ENCODE measurements around the gene DCK.

Gene DCK

DNA sequence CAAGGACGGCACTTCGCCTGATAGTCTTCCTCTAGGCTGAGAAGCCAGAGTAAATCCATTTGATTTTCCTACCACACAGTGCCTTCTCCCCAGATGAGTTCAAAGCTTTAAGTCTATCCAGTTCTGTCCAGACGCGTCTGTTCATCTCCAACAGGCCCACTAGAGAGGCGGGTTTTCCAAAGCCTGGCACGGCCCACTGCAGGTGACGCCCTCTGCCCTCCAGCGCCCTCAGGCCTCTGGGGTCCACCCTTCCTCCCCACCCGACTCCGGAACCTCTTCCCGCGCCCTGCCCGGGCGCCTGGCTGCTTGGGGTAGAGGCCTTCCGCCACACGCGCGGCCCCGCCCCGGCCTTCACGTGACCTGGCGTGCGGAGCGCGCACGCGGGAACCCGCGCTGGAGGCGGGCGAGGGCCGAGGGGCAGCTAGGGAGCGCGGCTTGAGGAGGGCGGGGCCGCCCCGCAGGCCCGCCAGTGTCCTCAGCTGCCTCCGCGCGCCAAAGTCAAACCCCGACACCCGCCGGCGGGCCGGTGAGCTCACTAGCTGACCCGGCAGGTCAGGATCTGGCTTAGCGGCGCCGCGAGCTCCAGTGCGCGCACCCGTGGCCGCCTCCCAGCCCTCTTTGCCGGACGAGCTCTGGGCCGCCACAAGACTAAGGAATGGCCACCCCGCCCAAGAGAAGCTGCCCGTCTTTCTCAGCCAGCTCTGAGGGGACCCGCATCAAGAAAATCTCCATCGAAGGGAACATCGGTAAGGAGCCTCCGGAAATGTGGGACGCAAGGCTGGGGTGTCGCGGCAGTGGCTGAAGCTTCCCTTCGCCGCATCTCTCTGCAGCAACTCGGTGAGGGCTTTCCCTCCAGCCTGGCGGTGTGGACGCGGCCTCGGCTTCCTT lies at the start of gene DCK:
DCK (plus strand) TSS at position 469 of the 888 bp plus-strand sequence; CDS start at position 656, 187 bp downstream.
- H3K9ac ChIP-seq (ENCODE audit: low read length) = peak within 1 kb of the TSS; percentile 99
- no peaks in the 10 kb centered on the region for H3K27me3 ChIP-seq (ENCODE audit: low read depth, low read length)
- H2AFZ ChIP-seq (ENCODE audit: low read depth, low read length) = peak within 1 kb of the TSS; percentile 92
- H3K36me3 ChIP-seq (replicated peaks; ENCODE audit: low read depth, low read length) = peaks cover 13% of the 10 kb centered on the region
- peaks cover 28% of the 10 kb centered on the region for H4K20me1 ChIP-seq (ENCODE audit: insufficient read depth, low read length)
- peaks cover 35% of the 10 kb centered on the region for H3K4me1 ChIP-seq (ENCODE audit: low read length)
- peak within 1 kb of the TSS; percentile 81 for H3K27ac ChIP-seq (ENCODE audit: low read length)
- TF ChIP-seq EZH2phosphoT487 (IDR thresholded peaks at IDR 0.05; ENCODE audit: low read depth) = no peak
- TF ChIP-seq, protein P1, sequence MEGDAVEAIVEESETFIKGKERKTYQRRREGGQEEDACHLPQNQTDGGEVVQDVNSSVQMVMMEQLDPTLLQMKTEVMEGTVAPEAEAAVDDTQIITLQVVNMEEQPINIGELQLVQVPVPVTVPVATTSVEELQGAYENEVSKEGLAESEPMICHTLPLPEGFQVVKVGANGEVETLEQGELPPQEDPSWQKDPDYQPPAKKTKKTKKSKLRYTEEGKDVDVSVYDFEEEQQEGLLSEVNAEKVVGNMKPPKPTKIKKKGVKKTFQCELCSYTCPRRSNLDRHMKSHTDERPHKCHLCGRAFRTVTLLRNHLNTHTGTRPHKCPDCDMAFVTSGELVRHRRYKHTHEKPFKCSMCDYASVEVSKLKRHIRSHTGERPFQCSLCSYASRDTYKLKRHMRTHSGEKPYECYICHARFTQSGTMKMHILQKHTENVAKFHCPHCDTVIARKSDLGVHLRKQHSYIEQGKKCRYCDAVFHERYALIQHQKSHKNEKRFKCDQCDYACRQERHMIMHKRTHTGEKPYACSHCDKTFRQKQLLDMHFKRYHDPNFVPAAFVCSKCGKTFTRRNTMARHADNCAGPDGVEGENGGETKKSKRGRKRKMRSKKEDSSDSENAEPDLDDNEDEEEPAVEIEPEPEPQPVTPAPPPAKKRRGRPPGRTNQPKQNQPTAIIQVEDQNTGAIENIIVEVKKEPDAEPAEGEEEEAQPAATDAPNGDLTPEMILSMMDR (IDR thresholded peaks at IDR 0.05; ENCODE audit: low read depth, low read length) = no peak
- H3K79me2 ChIP-seq (ENCODE audit: low read length) = peaks cover 61% of the 10 kb centered on the region
- peak within 1 kb of the TSS; percentile 97 for H3K4me2 ChIP-seq (ENCODE audit: low read length)
- H3K4me3 ChIP-seq (ENCODE audit: low read length) = peak within 1 kb of the TSS; percentile 99
- no peaks in the 10 kb centered on the region for H3K9me3 ChIP-seq (ENCODE audit: insufficient read depth, low read length)

DNA sequence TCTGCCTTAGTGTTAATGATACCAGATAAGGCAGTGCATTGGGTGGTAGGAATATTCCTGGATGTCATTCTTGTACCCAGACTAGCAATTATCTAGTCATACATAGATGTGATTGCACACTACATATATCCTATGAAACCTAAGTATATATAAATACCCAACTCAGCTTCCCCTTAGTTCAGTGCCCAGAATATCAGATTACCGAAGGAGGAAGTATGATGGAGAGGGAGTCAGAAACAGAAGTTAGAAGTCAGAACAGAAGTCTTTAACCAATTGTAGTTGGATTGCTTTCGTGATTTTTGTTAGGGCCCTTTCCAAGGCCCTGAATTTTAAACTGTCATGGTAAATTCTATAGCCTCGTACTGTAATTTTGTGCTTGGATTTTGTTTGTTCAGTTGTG lies 48.4 kb upstream of the DCK start:
- Histone ChIP-seq H3K9me3 (ENCODE audit: insufficient read depth, low read length) (no peaks in the 10 kb centered on the region), H3K79me2 (ENCODE audit: low read length) (no peaks in the 10 kb centered on the region; the same call in 1 of the 2 replicates), H2AFZ (ENCODE audit: low read depth, low read length) (no peak overlapping the region), H3K4me2 (ENCODE audit: low read length) (peak overlapping the region; percentile 51), H3K27ac (ENCODE audit: low read length) (peak overlapping the region; percentile 72), H4K20me1 (ENCODE audit: insufficient read depth, low read length) (peaks cover 23% of the 10 kb centered on the region), H3K4me3 (ENCODE audit: low read length) (0 out of 2 replicates have a peak overlapping the region, but pooled peaks have one; percentile 19), H3K36me3 (replicated peaks; ENCODE audit: low read depth, low read length) (no peaks in the 10 kb centered on the region), H3K4me1 (ENCODE audit: low read length) (peaks cover 68% of the 10 kb centered on the region), H3K9ac (ENCODE audit: low read length) (0 out of 2 replicates have a peak overlapping the region, but pooled peaks have one; percentile 15), H3K27me3 (ENCODE audit: low read depth, low read length) (no peaks in the 10 kb centered on the region)
- TF ChIP-seq, protein P1 (IDR thresholded peaks at IDR 0.05; ENCODE audit: low read depth, low read length) = no peak
- no peak for TF ChIP-seq EZH2phosphoT487 (IDR thresholded peaks at IDR 0.05; ENCODE audit: low read depth)

DNA sequence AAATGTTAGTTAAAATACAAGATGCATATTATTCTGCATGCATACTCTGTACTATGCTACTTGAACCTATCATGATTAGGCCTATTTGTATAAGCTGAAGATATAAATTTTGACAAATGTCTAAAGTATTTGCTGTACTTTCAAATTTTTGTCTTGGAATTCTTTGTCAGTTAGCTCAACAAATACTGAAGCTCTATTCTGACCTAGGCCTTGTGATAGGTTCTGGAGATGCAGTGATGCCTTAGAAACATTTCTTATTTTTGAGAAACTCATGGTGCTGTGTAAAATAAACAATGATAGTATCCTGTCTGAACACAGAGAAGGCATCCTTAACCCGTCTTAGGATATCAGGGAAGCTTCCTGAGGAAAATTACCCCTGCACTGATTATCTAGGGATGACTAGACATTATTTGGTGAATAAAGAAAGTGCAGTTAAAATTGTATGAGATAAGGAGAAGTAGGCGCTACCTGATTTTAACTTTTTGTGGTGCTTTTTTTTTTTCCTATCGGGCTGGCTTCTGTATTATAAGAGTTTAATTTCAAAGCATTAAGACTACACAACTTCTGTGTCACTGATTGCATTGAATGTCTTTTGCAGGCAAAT lies 47.9 kb upstream of the DCK start:
- Histone ChIP-seq H3K9me3 (ENCODE audit: insufficient read depth, low read length) (no peaks in the 10 kb centered on the region), H3K4me3 (ENCODE audit: low read length) (peak overlapping the region; percentile 16; the same call in 1 of the 2 replicates), H3K27me3 (ENCODE audit: low read depth, low read length) (no peaks in the 10 kb centered on the region), H3K9ac (ENCODE audit: low read length) (0 out of 2 replicates have a peak overlapping the region, but pooled peaks have one; percentile 15), H3K4me2 (ENCODE audit: low read length) (peak overlapping the region; percentile 51), H3K27ac (ENCODE audit: low read length) (peak overlapping the region; percentile 72), H3K36me3 (replicated peaks; ENCODE audit: low read depth, low read length) (no peaks in the 10 kb centered on the region), H2AFZ (ENCODE audit: low read depth, low read length) (no peak overlapping the region), H3K4me1 (ENCODE audit: low read length) (peaks cover 68% of the 10 kb centered on the region), H4K20me1 (ENCODE audit: insufficient read depth, low read length) (peaks cover 23% of the 10 kb centered on the region), H3K79me2 (ENCODE audit: low read length) (no peaks in the 10 kb centered on the region; the same call in 1 of the 2 replicates)
- TF ChIP-seq EZH2phosphoT487 (IDR thresholded peaks at IDR 0.05; ENCODE audit: low read depth) = no peak
- TF ChIP-seq, protein P1 (IDR thresholded peaks at IDR 0.05; ENCODE audit: low read depth, low read length) = no peak

DNA sequence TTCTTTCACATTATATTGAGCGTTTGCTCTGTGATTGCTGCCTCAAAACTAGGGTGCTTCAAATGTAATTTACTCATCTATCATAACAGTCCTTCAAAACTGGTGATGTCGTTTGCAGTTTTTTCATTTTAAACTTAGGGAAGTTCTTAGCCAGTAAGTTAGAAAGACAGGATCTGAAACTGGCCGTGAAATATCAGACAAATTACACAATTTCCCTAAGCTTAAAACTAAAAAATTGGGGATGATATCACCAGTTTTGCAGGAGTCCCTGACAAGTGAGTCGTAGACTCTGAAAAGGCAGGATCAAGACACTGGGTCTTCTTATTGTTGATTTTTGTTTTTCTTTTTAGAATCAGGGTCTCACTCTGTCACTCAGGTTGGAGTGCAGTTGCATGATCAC lies 46.5 kb upstream of the DCK start:
- no peaks in the 10 kb centered on the region for H3K36me3 ChIP-seq (replicated peaks; ENCODE audit: low read depth, low read length)
- no peaks in the 10 kb centered on the region; the same call in 1 of the 2 replicates for H3K79me2 ChIP-seq (ENCODE audit: low read length)
- H3K9me3 ChIP-seq (ENCODE audit: insufficient read depth, low read length) = no peaks in the 10 kb centered on the region
- TF ChIP-seq, protein P1 (IDR thresholded peaks at IDR 0.05; ENCODE audit: low read depth, low read length) = no peak
- TF ChIP-seq EZH2phosphoT487 (IDR thresholded peaks at IDR 0.05; ENCODE audit: low read depth) = no peak
- H3K4me1 ChIP-seq (ENCODE audit: low read length) = peaks cover 68% of the 10 kb centered on the region
- no peaks in the 10 kb centered on the region for H3K27me3 ChIP-seq (ENCODE audit: low read depth, low read length)
- no peak overlapping the region for H3K4me2 ChIP-seq (ENCODE audit: low read length)
- H3K9ac ChIP-seq (ENCODE audit: low read length) = no peak overlapping the region
- no peak overlapping the region for H3K4me3 ChIP-seq (ENCODE audit: low read length)
- H4K20me1 ChIP-seq (ENCODE audit: insufficient read depth, low read length) = peaks cover 23% of the 10 kb centered on the region
- no peak overlapping the region for H2AFZ ChIP-seq (ENCODE audit: low read depth, low read length)
- no peak overlapping the region for H3K27ac ChIP-seq (ENCODE audit: low read length)

All from OCI-LY3 (cell line).